Measurements from ENCODE around the gene WHRN. TPM values are rescaled to one million over a fixed set of nuclear protein-coding genes. Genes with fewer than 3 reads are reported as not detected.

Gene WHRN
- total and polyA plus RNA-seq, 2 of the 13 experiments (the other 11 are each of a cell fraction or from before 2014, with no cell fraction given), result 2.3 to 5.3 TPM

- TF ChIP-seq POGZ (CRISPR knock-in tag; IDR thresholded peaks at IDR 0.05) (no peak), ZNF550 (CRISPR knock-in tag; IDR thresholded peaks at IDR 0.05; ENCODE audit: borderline replicate concordance) (no peak)
These were observed 135.8 kb downstream of the WHRN start (continued) for GRCh38 chr9:114369216-114370130.

GRCh38 chr9:114367772-114368569 lies 137.3 kb downstream of the WHRN start:
- no peaks in the 10 kb centered on the region for H3K79me2 ChIP-seq (ENCODE audit: insufficient read depth, low read length)
- ATAC-seq, result no peak
- no peak overlapping the region for H2AFZ ChIP-seq (ENCODE audit: low read length)
- H3K27ac ChIP-seq (ENCODE audit: extremely low read length, insufficient read depth, low read length), result no peak overlapping the region
- FAIRE-seq, result no peak
- H3K9ac ChIP-seq (ENCODE audit: insufficient read depth, low read depth, low read length), result no peak overlapping the region
- ChIA-PET CTCF (ENCODE audit: low intra/inter-chr PET ratio, low total read pairs) (no interaction called here), POLR2A (no interaction called here)
- H4K20me1 ChIP-seq (ENCODE audit: insufficient read depth, low read length), result no peaks in the 10 kb centered on the region
- WGBS (ENCODE audit: low lambda C conversion rate), result 95% methylated on average over 5 of the region's 14 CpGs
- no peak overlapping the region for H3K4me3 ChIP-seq (replicated peaks in 1 of 3; ENCODE audit: insufficient read depth in 1 of 3, low read depth in 2 of 3, low read length in 3 of 3)
- no peak overlapping the region for H3K4me2 ChIP-seq (ENCODE audit: low read depth, low read length)
- in situ Hi-C loops (cut with HindIII; ENCODE audit: extremely low pct_ligation_motif_present, low pct_unique_long_range_greater_than_20kb), result no loop called here
- peaks cover 0 to 13% of the 10 kb centered on the region in 2 experiments; a peak in 2 of 5 replicates for H3K36me3 ChIP-seq (replicated peaks in 1 of 2; ENCODE audit: control insufficient read depth in 1 of 2, insufficient read depth in 2 of 2, low read length in 2 of 2)
- intact Hi-C loops (cut with micrococcal nuclease; ENCODE audit: unreplicated experiment), result no loop called here
- no peaks in the 10 kb centered on the region for H3K27me3 ChIP-seq (ENCODE audit: control insufficient read depth in 1 of 2, insufficient read depth in 2 of 2, low read length in 2 of 2)
- H3K9me3 ChIP-seq (ENCODE audit: low read length), result no peaks in the 10 kb centered on the region
- DNase-seq (ENCODE audit: low spot score), result no peak
- H3K4me1 ChIP-seq (ENCODE audit: insufficient read depth, low read length), result peaks cover 14% of the 10 kb centered on the region
- BruUV-seq (replicated peaks), result no TSS peak
- TF ChIP-seq LCORL (IDR thresholded peaks at IDR 0.05), result no peak
- TF ChIP-seq LCORL (CRISPR knock-in tag; IDR thresholded peaks at IDR 0.05), result no peak
- no peak for TF ChIP-seq SYNCRIP (IDR thresholded peaks at IDR 0.05; ENCODE audit: insufficient read depth, low read depth, low read length)
- no peak for TF ChIP-seq RCOR2 (CRISPR knock-in tag; IDR thresholded peaks at IDR 0.05)
- TF ChIP-seq THAP7 (CRISPR knock-in tag; IDR thresholded peaks at IDR 0.05), result no peak
- TF ChIP-seq ZNF143 (CRISPR knock-in tag; IDR thresholded peaks at IDR 0.05), result no peak
- no peak for TF ChIP-seq PLRG1 (conservative IDR thresholded peaks at IDR 0.05)
- no peak for TF ChIP-seq ZBTB7B (CRISPR knock-in tag; IDR thresholded peaks at IDR 0.05)
- TF ChIP-seq KDM5A (IDR thresholded peaks at IDR 0.05; ENCODE audit: borderline replicate concordance, low read length), result no peak
- no peak for TF ChIP-seq ARID3A (IDR thresholded peaks at IDR 0.05; ENCODE audit: low read depth, low read length)
- TF ChIP-seq ZKSCAN5 (CRISPR knock-in tag; IDR thresholded peaks at IDR 0.05), result no peak
- TF ChIP-seq ZNF839 (CRISPR knock-in tag; IDR thresholded peaks at IDR 0.05; ENCODE audit: borderline replicate concordance), result no peak
- TF ChIP-seq, protein P1, sequence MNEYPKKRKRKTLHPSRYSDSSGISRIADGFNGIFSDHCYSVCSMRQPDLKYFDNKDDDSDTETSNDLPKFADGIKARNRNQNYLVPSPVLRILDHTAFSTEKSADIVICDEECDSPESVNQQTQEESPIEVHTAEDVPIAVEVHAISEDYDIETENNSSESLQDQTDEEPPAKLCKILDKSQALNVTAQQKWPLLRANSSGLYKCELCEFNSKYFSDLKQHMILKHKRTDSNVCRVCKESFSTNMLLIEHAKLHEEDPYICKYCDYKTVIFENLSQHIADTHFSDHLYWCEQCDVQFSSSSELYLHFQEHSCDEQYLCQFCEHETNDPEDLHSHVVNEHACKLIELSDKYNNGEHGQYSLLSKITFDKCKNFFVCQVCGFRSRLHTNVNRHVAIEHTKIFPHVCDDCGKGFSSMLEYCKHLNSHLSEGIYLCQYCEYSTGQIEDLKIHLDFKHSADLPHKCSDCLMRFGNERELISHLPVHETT (CRISPR knock-in tag; conservative IDR thresholded peaks at IDR 0.05), result no peak
- no peak for TF ChIP-seq ZNF101 (CRISPR knock-in tag; IDR thresholded peaks at IDR 0.05; ENCODE audit: borderline replicate concordance, low read depth)
- no peak for TF ChIP-seq HOMEZ (CRISPR knock-in tag; IDR thresholded peaks at IDR 0.05; ENCODE audit: low read depth)

All from HepG2 (cell line).